ENCODE results near the gene CRYAB.

The CRYAB gene

GRCh38 chr11:111911563-111912401 lies at the start of gene CRYAB:
TSS of gene CRYAB (minus strand) at chr11:111911770. CDS start at chr11:111911724, 46 bp downstream.
- H3K4me3 ChIP-seq (ENCODE audit: low read depth in 1 of 2, low read length in 2 of 2): peak within 1 kb of the TSS; percentile 57 to 60
- H3K36me3 ChIP-seq (ENCODE audit: control insufficient read depth in 1 of 2, insufficient read depth in 2 of 2, low read length in 2 of 2): peaks cover 4 to 39% of the 10 kb centered on the region in 2 donors
- peaks cover 0 to 20% of the 10 kb centered on the region in 2 donors for H3K4me1 ChIP-seq (ENCODE audit: control insufficient read depth in 1 of 2, insufficient read depth in 2 of 2, low read length in 2 of 2)
- no peaks in the 10 kb centered on the region for H3K9me3 ChIP-seq (ENCODE audit: control insufficient read depth in 1 of 2, low read length in 2 of 2)
- no peaks in the 10 kb centered on the region for H3K27me3 ChIP-seq (ENCODE audit: low read depth, low read length)
- peak within 1 kb of the TSS; percentile 94 for H3K27ac ChIP-seq (ENCODE audit: low read length)

- Histone ChIP-seq H3K27me3 (ENCODE audit: low read depth, low read length) (no peaks in the 10 kb centered on the region), H3K4me3 (ENCODE audit: low read depth in 1 of 2, low read length in 2 of 2) (no peak overlapping the region), H3K36me3 (ENCODE audit: control insufficient read depth in 1 of 2, insufficient read depth in 2 of 2, low read length in 2 of 2) (peaks cover 0 to 5% of the 10 kb centered on the region in 2 donors), H3K27ac (ENCODE audit: low read length) (no peak overlapping the region), H3K9me3 (ENCODE audit: control insufficient read depth in 1 of 2, low read length in 2 of 2) (no peaks in the 10 kb centered on the region), H3K4me1 (ENCODE audit: control insufficient read depth in 1 of 2, insufficient read depth in 2 of 2, low read length in 2 of 2) (no peaks in the 10 kb centered on the region)
These were observed 49.3 kb upstream of the CRYAB start for GRCh38 chr11:111960916-111961315.

- Histone ChIP-seq H3K4me1 (ENCODE audit: control insufficient read depth in 1 of 2, insufficient read depth in 2 of 2, low read length in 2 of 2) (no peaks in the 10 kb centered on the region), H3K36me3 (ENCODE audit: control insufficient read depth in 1 of 2, insufficient read depth in 2 of 2, low read length in 2 of 2) (peaks cover 0 to 5% of the 10 kb centered on the region in 2 donors), H3K27ac (ENCODE audit: low read length) (no peak overlapping the region), H3K9me3 (ENCODE audit: control insufficient read depth in 1 of 2, low read length in 2 of 2) (no peaks in the 10 kb centered on the region), H3K27me3 (ENCODE audit: low read depth, low read length) (no peaks in the 10 kb centered on the region), H3K4me3 (ENCODE audit: low read depth in 1 of 2, low read length in 2 of 2) (no peak overlapping the region)
These were observed 46.3 kb upstream of the CRYAB start for GRCh38 chr11:111957663-111958444.

- no peaks in the 10 kb centered on the region for H3K4me1 ChIP-seq (ENCODE audit: control insufficient read depth in 1 of 2, insufficient read depth in 2 of 2, low read length in 2 of 2)
- no peak overlapping the region for H3K4me3 ChIP-seq (ENCODE audit: low read depth in 1 of 2, low read length in 2 of 2)
- H3K36me3 ChIP-seq (ENCODE audit: control insufficient read depth in 1 of 2, insufficient read depth in 2 of 2, low read length in 2 of 2): peaks cover 0 to 5% of the 10 kb centered on the region in 2 donors
- H3K9me3 ChIP-seq (ENCODE audit: control insufficient read depth in 1 of 2, low read length in 2 of 2): no peaks in the 10 kb centered on the region
- no peak overlapping the region for H3K27ac ChIP-seq (ENCODE audit: low read length)
- no peaks in the 10 kb centered on the region for H3K27me3 ChIP-seq (ENCODE audit: low read depth, low read length)
These were observed 42.6 kb upstream of the CRYAB start for GRCh38 chr11:111954154-111954553.

- H3K4me1 ChIP-seq (ENCODE audit: control insufficient read depth in 1 of 2, insufficient read depth in 2 of 2, low read length in 2 of 2): no peaks in the 10 kb centered on the region
- no peaks in the 10 kb centered on the region for H3K27me3 ChIP-seq (ENCODE audit: low read depth, low read length)
- no peak overlapping the region for H3K4me3 ChIP-seq (ENCODE audit: low read depth in 1 of 2, low read length in 2 of 2)
- H3K27ac ChIP-seq (ENCODE audit: low read length): no peak overlapping the region
- H3K36me3 ChIP-seq (ENCODE audit: control insufficient read depth in 1 of 2, insufficient read depth in 2 of 2, low read length in 2 of 2): no peaks in the 10 kb centered on the region
- no peaks in the 10 kb centered on the region for H3K9me3 ChIP-seq (ENCODE audit: control insufficient read depth in 1 of 2, low read length in 2 of 2)
These were observed 40.0 kb upstream of the CRYAB start for GRCh38 chr11:111951565-111951964.

- Histone ChIP-seq H3K36me3 (ENCODE audit: control insufficient read depth in 1 of 2, insufficient read depth in 2 of 2, low read length in 2 of 2) (peaks cover 0 to 6% of the 10 kb centered on the region in 2 donors), H3K9me3 (ENCODE audit: control insufficient read depth in 1 of 2, low read length in 2 of 2) (no peaks in the 10 kb centered on the region), H3K4me1 (ENCODE audit: control insufficient read depth in 1 of 2, insufficient read depth in 2 of 2, low read length in 2 of 2) (no peaks in the 10 kb centered on the region), H3K27me3 (ENCODE audit: low read depth, low read length) (no peaks in the 10 kb centered on the region), H3K4me3 (ENCODE audit: low read depth in 1 of 2, low read length in 2 of 2) (no peak overlapping the region), H3K27ac (ENCODE audit: low read length) (no peak overlapping the region)
These were observed 38.2 kb upstream of the CRYAB start for GRCh38 chr11:111949519-111950426.

GRCh38 chr11:111947143-111947542 lies 35.6 kb upstream of the CRYAB start:
- H3K27ac ChIP-seq (ENCODE audit: low read length): no peak overlapping the region
- H3K9me3 ChIP-seq (ENCODE audit: control insufficient read depth in 1 of 2, low read length in 2 of 2): no peaks in the 10 kb centered on the region
- H3K4me1 ChIP-seq (ENCODE audit: control insufficient read depth in 1 of 2, insufficient read depth in 2 of 2, low read length in 2 of 2): no peaks in the 10 kb centered on the region

GRCh38 chr11:111946499-111946898 lies 34.9 kb upstream of the CRYAB start:
- H3K36me3 ChIP-seq (ENCODE audit: control insufficient read depth in 1 of 2, insufficient read depth in 2 of 2, low read length in 2 of 2): peaks cover 0 to 17% of the 10 kb centered on the region in 2 donors
- no peak overlapping the region for H3K27ac ChIP-seq (ENCODE audit: low read length)
- no peaks in the 10 kb centered on the region for H3K4me1 ChIP-seq (ENCODE audit: control insufficient read depth in 1 of 2, insufficient read depth in 2 of 2, low read length in 2 of 2)
- H3K27me3 ChIP-seq (ENCODE audit: low read depth, low read length): no peaks in the 10 kb centered on the region
- no peaks in the 10 kb centered on the region for H3K9me3 ChIP-seq (ENCODE audit: control insufficient read depth in 1 of 2, low read length in 2 of 2)
- no peak overlapping the region for H3K4me3 ChIP-seq (ENCODE audit: low read depth in 1 of 2, low read length in 2 of 2)

More at GRCh38 chr11:111947143-111947542, 35.6 kb upstream of the CRYAB start:
- Histone ChIP-seq H3K36me3 (ENCODE audit: control insufficient read depth in 1 of 2, insufficient read depth in 2 of 2, low read length in 2 of 2) (peaks cover 0 to 17% of the 10 kb centered on the region in 2 donors), H3K4me3 (ENCODE audit: low read depth in 1 of 2, low read length in 2 of 2) (no peak overlapping the region), H3K27me3 (ENCODE audit: low read depth, low read length) (no peaks in the 10 kb centered on the region)

- peaks cover 0 to 17% of the 10 kb centered on the region in 2 donors for H3K36me3 ChIP-seq (ENCODE audit: control insufficient read depth in 1 of 2, insufficient read depth in 2 of 2, low read length in 2 of 2)
- H3K9me3 ChIP-seq (ENCODE audit: control insufficient read depth in 1 of 2, low read length in 2 of 2): no peaks in the 10 kb centered on the region
- H3K27ac ChIP-seq (ENCODE audit: low read length): peak overlapping the region; percentile 62
- H3K4me1 ChIP-seq (ENCODE audit: control insufficient read depth in 1 of 2, insufficient read depth in 2 of 2, low read length in 2 of 2): no peaks in the 10 kb centered on the region
- H3K27me3 ChIP-seq (ENCODE audit: low read depth, low read length): no peaks in the 10 kb centered on the region
- H3K4me3 ChIP-seq (ENCODE audit: low read depth in 1 of 2, low read length in 2 of 2): no peak overlapping the region
These were observed 33.6 kb upstream of the CRYAB start for GRCh38 chr11:111945198-111945597.

- peak overlapping the region; percentile 62 for H3K27ac ChIP-seq (ENCODE audit: low read length)
- H3K9me3 ChIP-seq (ENCODE audit: control insufficient read depth in 1 of 2, low read length in 2 of 2): no peaks in the 10 kb centered on the region
- H3K4me3 ChIP-seq (ENCODE audit: low read depth in 1 of 2, low read length in 2 of 2): no peak overlapping the region
- peaks cover 0 to 17% of the 10 kb centered on the region in 2 donors for H3K36me3 ChIP-seq (ENCODE audit: control insufficient read depth in 1 of 2, insufficient read depth in 2 of 2, low read length in 2 of 2)
- H3K4me1 ChIP-seq (ENCODE audit: control insufficient read depth in 1 of 2, insufficient read depth in 2 of 2, low read length in 2 of 2): no peaks in the 10 kb centered on the region
- no peaks in the 10 kb centered on the region for H3K27me3 ChIP-seq (ENCODE audit: low read depth, low read length)
These were observed 33.1 kb upstream of the CRYAB start for GRCh38 chr11:111944651-111945051.

Measured in muscle layer of duodenum (tissue), 2 donors.